ENCODE data around the gene QRFPR.

DNA sequence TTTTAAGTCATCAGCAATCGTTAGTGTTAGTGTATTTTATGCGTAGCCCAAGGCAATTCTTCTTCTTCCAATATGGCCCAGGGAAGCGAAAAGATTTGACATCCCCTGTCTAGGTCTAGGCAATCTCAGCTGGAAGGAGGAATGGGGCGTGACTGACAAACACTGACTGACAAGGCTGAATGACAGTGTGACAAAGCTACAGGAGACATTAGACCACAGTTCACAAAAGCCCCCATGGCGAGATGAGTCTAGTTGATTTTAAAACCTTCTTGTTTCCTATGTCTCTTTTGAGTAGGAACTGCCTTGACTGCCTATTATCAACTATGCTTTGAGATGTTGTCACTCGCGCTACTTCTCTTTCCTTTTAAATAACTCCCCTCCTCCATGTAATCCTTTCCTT lies 42.3 kb downstream of the QRFPR start:
- TF ChIP-seq, protein P1, sequence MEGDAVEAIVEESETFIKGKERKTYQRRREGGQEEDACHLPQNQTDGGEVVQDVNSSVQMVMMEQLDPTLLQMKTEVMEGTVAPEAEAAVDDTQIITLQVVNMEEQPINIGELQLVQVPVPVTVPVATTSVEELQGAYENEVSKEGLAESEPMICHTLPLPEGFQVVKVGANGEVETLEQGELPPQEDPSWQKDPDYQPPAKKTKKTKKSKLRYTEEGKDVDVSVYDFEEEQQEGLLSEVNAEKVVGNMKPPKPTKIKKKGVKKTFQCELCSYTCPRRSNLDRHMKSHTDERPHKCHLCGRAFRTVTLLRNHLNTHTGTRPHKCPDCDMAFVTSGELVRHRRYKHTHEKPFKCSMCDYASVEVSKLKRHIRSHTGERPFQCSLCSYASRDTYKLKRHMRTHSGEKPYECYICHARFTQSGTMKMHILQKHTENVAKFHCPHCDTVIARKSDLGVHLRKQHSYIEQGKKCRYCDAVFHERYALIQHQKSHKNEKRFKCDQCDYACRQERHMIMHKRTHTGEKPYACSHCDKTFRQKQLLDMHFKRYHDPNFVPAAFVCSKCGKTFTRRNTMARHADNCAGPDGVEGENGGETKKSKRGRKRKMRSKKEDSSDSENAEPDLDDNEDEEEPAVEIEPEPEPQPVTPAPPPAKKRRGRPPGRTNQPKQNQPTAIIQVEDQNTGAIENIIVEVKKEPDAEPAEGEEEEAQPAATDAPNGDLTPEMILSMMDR (IDR thresholded peaks at IDR 0.05): no peak
- TF ChIP-seq POLR2A (IDR thresholded peaks at IDR 0.05): no peak
